Small intestine (tissue), 7 donors: ENCODE data around the gene RPS6KA3. TPM values are rescaled to one million over a fixed set of nuclear protein-coding genes. Genes with fewer than 3 reads are reported as not detected.

Source experiments
- DNase-seq, 2 donors: peaks; one replicate each; pipeline versions ENCODE4 v3.0.0 to v3.0.0-alpha.2; 2013
- FAIRE-seq: peaks from 2 replicates; lab custom pipeline; 2012; peaks lifted over from hg19 to GRCh38; lab: Jason Lieb, UNC
- H3K27ac ChIP-seq, 3 donors: one replicate each; pipeline ENCODE4 v1.5.1; 2013; ENCODE audit warnings: low read length in 2 of 3, mild to moderate bottlenecking in 2 of 3, control low read depth in 1 of 3, inconsistent platforms in 1 of 3, low read depth in 1 of 3, moderate library complexity in 1 of 3
- H3K27me3 ChIP-seq, 3 donors: one replicate each; pipeline ENCODE4 v1.6.1; 2013; ENCODE audit warnings: low read length in 3 of 3, inconsistent platforms in 1 of 3; ENCODE audit not compliant: control insufficient read depth in 3 of 3, insufficient read depth in 3 of 3
- H3K36me3 ChIP-seq, 3 donors: one replicate each; pipeline ENCODE4 v1.6.1; 2013; ENCODE audit warnings: low read length in 3 of 3, inconsistent platforms in 1 of 3, low read depth in 1 of 3, mild to moderate bottlenecking in 1 of 3, moderate library complexity in 1 of 3; ENCODE audit not compliant: control insufficient read depth in 3 of 3, insufficient read depth in 2 of 3
- H3K4me1 ChIP-seq, 3 donors: one replicate each; pipeline ENCODE4 v1.6.1; 2013; ENCODE audit warnings: low read length in 2 of 3, inconsistent platforms in 1 of 3, low read depth in 1 of 3, mild to moderate bottlenecking in 1 of 3, moderate library complexity in 1 of 3; ENCODE audit not compliant: control insufficient read depth in 3 of 3, insufficient read depth in 2 of 3
- H3K4me3 ChIP-seq, 3 donors: one replicate each; pipeline ENCODE4 v1.5.1; 2013; ENCODE audit warnings: low read length in 3 of 3, control low read depth in 1 of 3, inconsistent platforms in 1 of 3, low read depth in 1 of 3, mild to moderate bottlenecking in 1 of 3, moderate library complexity in 1 of 3
- H3K9me3 ChIP-seq, 2 donors: one replicate each; pipeline ENCODE4 v1.6.1; 2013; ENCODE audit warnings: low read depth in 1 of 2, low read length in 1 of 2; ENCODE audit not compliant: control insufficient read depth in 2 of 2, insufficient read depth in 1 of 2
- WGBS, 3 donors: extraction: QIAGEN DNeasy Blood & Tissue Kit; methylation state at CpG; one replicate each; pipeline ENCODE4 v1.1.7; 2013; 5-methylcytosine and 5-hydroxymethylcytosine counted together
- polyA plus RNA-seq, 4 donors: library from polyadenylated mRNA; stranded (reverse) in 3 of 4; unstranded in 1 of 4; fragments of 200-250 nt in 3 of 4; fragments of 120-200 nt in 1 of 4; gene quantifications; one replicate each; pipeline versions ENCODE4 v1.2.1 to v1.2.3, GENCODE V29; 2013
- donor health status: healthy with polysubstance abuse.
- donor health status: control.
- donor health status: control.
- donor health status: Bipolar disorder and iron deficiency.
- donor health status: healthy.

The RPS6KA3 gene
- polyA plus RNA-seq, 4 donors, result 11.1 to 55.5 (median 16.6) TPM

DNA sequence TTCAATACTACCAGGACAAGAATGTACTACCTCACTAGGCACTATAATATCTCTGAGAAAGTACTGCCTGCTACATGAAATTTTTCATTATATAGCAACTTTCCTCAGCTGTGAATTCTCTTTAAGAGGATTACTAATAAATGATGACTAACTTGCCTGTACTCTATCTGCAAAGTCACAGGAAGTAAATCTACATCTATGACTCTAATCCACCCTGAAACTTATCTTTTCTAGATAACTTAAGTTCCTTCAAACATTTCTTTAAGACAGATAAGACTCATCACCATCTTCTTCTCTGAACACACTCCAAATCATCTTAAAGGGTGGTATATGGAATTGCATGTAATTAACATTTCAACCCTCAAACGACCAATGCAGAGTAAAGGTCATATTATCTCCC is 28.8 kb downstream of the RPS6KA3 start:
- no peaks in the 10 kb centered on the region for H3K9me3 ChIP-seq
- H3K27ac ChIP-seq, result no peak overlapping the region
- H3K4me1 ChIP-seq, result no peaks in the 10 kb centered on the region
- no peaks in the 10 kb centered on the region for H3K27me3 ChIP-seq
- H3K4me3 ChIP-seq, result no peak overlapping the region
- H3K36me3 ChIP-seq, result peaks cover 0 to 9% (median 0%) of the 10 kb centered on the region in 3 donors
- WGBS, 3 donors, result 14 to 55% (median 19%) methylated on average over 1 of the region's 1 CpG
- FAIRE-seq, result no peak
- no peak for DNase-seq

- Histone ChIP-seq H3K27me3 (no peaks in the 10 kb centered on the region), H3K36me3 (peaks cover 0 to 15% (median 2%) of the 10 kb centered on the region in 3 donors), H3K9me3 (no peaks in the 10 kb centered on the region), H3K27ac (no peak overlapping the region), H3K4me3 (no peak overlapping the region), H3K4me1 (no peaks in the 10 kb centered on the region)
- DNase-seq, result no peak
- FAIRE-seq, result no peak
Observed at GRCh38 chrX:20235755-20236154, 31.0 kb downstream of the RPS6KA3 start.

DNA sequence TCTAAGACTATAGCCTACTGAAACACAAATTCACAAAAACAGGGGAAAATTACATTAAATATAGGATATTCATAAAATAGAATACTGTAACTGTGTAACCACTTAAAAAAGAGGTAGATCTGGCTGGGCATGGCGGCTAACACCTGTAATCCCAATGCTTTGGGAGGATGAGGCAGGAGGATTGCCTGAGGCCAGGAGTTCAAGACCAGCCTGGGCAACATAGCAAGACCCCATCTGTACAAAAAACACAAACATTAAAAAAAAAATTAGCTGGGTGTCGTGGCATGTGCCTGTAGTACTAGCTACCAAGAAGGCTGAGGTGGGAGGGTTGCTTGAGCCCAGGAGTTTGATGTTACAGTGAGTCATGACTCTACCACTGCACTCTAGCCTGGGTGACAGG is 33.4 kb downstream of the RPS6KA3 start:
- H3K4me1 ChIP-seq, result no peaks in the 10 kb centered on the region
- H3K9me3 ChIP-seq, result no peaks in the 10 kb centered on the region
- DNase-seq (no peak), FAIRE-seq (no peak)
- H3K27ac ChIP-seq, result no peak overlapping the region
- no peaks in the 10 kb centered on the region for H3K27me3 ChIP-seq
- WGBS, 3 donors, result 73 to 88% (median 87%) methylated on average over 2 of the region's 2 CpGs
- no peak overlapping the region for H3K4me3 ChIP-seq
- H3K36me3 ChIP-seq, result peaks cover 0 to 15% (median 2%) of the 10 kb centered on the region in 3 donors

DNA sequence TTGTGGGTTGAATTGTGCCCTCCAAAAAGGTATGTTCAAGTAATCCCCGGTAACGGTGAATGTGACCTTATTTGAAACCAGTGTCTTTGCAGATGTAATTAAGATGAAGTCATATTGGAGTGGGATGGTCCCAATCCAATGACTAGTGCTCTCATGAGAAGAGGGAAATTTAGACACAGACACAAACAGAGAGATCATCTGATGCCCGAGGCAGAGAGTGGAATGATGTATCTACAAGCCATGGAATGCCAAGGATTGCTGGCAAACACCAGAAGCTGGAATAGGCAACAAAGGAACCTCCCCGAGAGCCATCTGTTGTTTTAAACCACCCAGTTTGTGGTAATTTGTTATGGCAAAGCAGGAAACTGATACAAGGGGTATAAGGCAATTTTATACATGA is 35.1 kb downstream of the RPS6KA3 start:
- FAIRE-seq, result no peak
- no peak overlapping the region for H3K4me3 ChIP-seq

DNA sequence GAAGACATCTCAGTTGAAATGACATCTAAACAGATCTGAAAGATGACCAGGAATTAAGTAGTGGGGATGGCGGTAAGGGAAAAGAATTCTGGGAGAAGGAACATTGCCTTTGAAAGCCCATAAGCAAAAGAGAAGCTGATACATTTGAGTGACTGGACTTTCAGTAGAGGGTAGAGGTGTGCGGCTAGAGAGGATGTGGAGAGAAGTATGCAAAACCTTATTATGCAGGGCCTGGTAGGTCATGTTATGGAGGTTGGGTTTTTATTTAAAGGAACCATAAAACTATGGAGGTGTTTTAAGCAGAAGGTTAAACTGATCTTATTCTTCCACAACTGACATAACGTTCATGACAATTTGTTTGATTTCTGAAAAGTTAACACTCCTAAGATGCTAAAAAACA is 36.3 kb downstream of the RPS6KA3 start:
- Histone ChIP-seq H3K4me1 (no peaks in the 10 kb centered on the region), H3K9me3 (no peaks in the 10 kb centered on the region), H3K4me3 (no peak overlapping the region), H3K27me3 (no peaks in the 10 kb centered on the region), H3K27ac (no peak overlapping the region), H3K36me3 (peaks cover 0 to 15% (median 2%) of the 10 kb centered on the region in 3 donors)
- FAIRE-seq (no peak), DNase-seq (no peak)
- 88 to 91% (median 90%) methylated on average over 3 of the region's 3 CpGs for WGBS, 3 donors

More for the DNA sequence above, 35.1 kb downstream of the RPS6KA3 start:
- DNase-seq, result no peak
- Histone ChIP-seq H3K27me3 (no peaks in the 10 kb centered on the region), H3K4me1 (no peaks in the 10 kb centered on the region), H3K9me3 (no peaks in the 10 kb centered on the region), H3K27ac (no peak overlapping the region), H3K36me3 (peaks cover 0 to 15% (median 2%) of the 10 kb centered on the region in 3 donors)
- WGBS, 3 donors, result 79 to 93% (median 91%) methylated on average over 4 of the region's 4 CpGs

DNA sequence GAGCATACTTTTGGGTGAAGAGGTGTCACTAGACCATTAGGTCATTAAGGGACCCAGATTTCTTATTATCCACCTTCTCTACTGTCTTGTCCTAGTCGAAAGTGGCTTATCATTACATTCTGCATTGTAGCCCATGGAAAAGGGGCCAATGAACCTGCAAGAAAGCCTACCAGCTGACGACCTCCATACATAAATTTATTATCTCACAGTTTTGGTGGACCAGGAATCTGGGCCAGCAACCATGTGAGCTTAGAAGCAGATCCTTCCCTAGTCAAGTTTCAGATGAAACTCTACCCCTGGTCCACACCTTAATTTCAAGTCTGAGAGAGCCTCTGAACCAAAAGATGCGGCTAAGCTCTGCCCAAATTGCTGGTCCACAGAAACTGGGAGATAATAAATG is 37.6 kb downstream of the RPS6KA3 start:
- FAIRE-seq, result no peak

GRCh38 chrX:20228245-20228644 is 38.5 kb downstream of the RPS6KA3 start:
- Histone ChIP-seq H3K4me1 (no peaks in the 10 kb centered on the region), H3K27me3 (no peaks in the 10 kb centered on the region), H3K9me3 (no peaks in the 10 kb centered on the region), H3K27ac (no peak overlapping the region), H3K36me3 (peaks cover 0 to 8% (median 2%) of the 10 kb centered on the region in 3 donors), H3K4me3 (no peak overlapping the region)
- FAIRE-seq (no peak), DNase-seq (no peak)
- 64 to 92% (median 85%) methylated on average over 2 of the region's 2 CpGs for WGBS, 3 donors

More for the DNA sequence above, 37.6 kb downstream of the RPS6KA3 start:
- 59 to 94% (median 91%) methylated on average over 3 of the region's 3 CpGs for WGBS, 3 donors
- no peaks in the 10 kb centered on the region for H3K4me1 ChIP-seq
- H3K27ac ChIP-seq, result no peak overlapping the region
- H3K36me3 ChIP-seq, result peaks cover 0 to 13% (median 2%) of the 10 kb centered on the region in 3 donors
- DNase-seq, result no peak
- H3K4me3 ChIP-seq, result no peak overlapping the region
- H3K27me3 ChIP-seq, result no peaks in the 10 kb centered on the region
- H3K9me3 ChIP-seq, result no peaks in the 10 kb centered on the region

DNA sequence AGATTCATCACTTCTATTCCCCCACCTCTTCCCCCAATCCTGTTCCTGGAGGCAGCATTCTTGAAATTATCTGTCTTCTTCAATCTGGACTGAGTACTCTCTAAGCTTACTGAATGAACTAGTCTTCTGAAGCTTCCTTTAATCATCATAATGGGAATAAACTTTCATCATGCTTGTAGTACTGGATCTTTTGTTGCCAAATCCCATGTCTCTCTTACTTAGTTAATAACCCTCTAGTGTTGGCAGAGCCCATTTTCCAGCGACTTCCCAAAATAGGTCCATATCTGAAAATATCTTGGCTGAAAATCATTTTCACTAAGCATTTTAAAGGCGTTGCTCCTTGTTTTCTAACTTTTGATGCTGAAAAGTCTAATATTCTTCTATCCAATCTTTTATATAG is 39.6 kb downstream of the RPS6KA3 start:
- H3K9me3 ChIP-seq, result no peaks in the 10 kb centered on the region
- H3K36me3 ChIP-seq, result peaks cover 0 to 3% (median 2%) of the 10 kb centered on the region in 3 donors
- no peaks in the 10 kb centered on the region for H3K27me3 ChIP-seq
- DNase-seq, result no peak
- WGBS, 3 donors, result 69 to 95% (median 74%) methylated on average over 2 of the region's 2 CpGs
- H3K4me3 ChIP-seq, result no peak overlapping the region
- FAIRE-seq, result no peak
- H3K4me1 ChIP-seq, result peaks cover 0 to 3% (median 0%) of the 10 kb centered on the region in 3 donors
- H3K27ac ChIP-seq, result no peak overlapping the region

GRCh38 chrX:20225488-20225833 is 41.2 kb downstream of the RPS6KA3 start:
- Histone ChIP-seq H3K9me3 (no peaks in the 10 kb centered on the region), H3K36me3 (no peaks in the 10 kb centered on the region), H3K27me3 (no peaks in the 10 kb centered on the region), H3K4me1 (peaks cover 0 to 3% (median 0%) of the 10 kb centered on the region in 3 donors), H3K27ac (no peak overlapping the region), H3K4me3 (no peak overlapping the region)
- DNase-seq, result no peak
- no peak for FAIRE-seq
- 56 to 83% (median 71%) methylated on average over 1 of the region's 1 CpG for WGBS, 3 donors
